ENCODE measurements around the gene RPS4Y1.

GRCh38 chrY:2887386-2887785 lies 46.0 kb downstream of the RPS4Y1 start:
- TF ChIP-seq CTCF (IDR thresholded peaks at IDR 0.05) (no peak), POLR2AphosphoS5 (IDR thresholded peaks at IDR 0.05; ENCODE audit: low read depth, low read length) (no peak), RAD21 (IDR thresholded peaks at IDR 0.05; ENCODE audit: low read length) (no peak), CHD2 (IDR thresholded peaks at IDR 0.05; ENCODE audit: low read length, partially characterized antibody) (no peak), FOXM1 (IDR thresholded peaks at IDR 0.05; ENCODE audit: low read depth) (no peak), IRF3 (IDR thresholded peaks at IDR 0.05; ENCODE audit: low read depth, low read length) (no peak), GATA2 (CRISPR knock-in tag; IDR thresholded peaks at IDR 0.05) (no peak), TEAD4 (IDR thresholded peaks at IDR 0.05; ENCODE audit: borderline replicate concordance, insufficient read depth) (no peak), EZH2phosphoT487 (IDR thresholded peaks at IDR 0.05; ENCODE audit: borderline replicate concordance, low read depth) (no peak), RXRA (IDR thresholded peaks at IDR 0.05; ENCODE audit: borderline replicate concordance, low read depth) (no peak), TAF1 (IDR thresholded peaks at IDR 0.05; ENCODE audit: borderline replicate concordance, low read depth, low read length) (no peak), SIN3A (IDR thresholded peaks at IDR 0.05; ENCODE audit: borderline replicate concordance, low read depth, low read length) (no peak), FOSL2 (IDR thresholded peaks at IDR 0.05; ENCODE audit: borderline replicate concordance, low read depth) (no peak)
- TF ChIP-seq, protein P1, sequence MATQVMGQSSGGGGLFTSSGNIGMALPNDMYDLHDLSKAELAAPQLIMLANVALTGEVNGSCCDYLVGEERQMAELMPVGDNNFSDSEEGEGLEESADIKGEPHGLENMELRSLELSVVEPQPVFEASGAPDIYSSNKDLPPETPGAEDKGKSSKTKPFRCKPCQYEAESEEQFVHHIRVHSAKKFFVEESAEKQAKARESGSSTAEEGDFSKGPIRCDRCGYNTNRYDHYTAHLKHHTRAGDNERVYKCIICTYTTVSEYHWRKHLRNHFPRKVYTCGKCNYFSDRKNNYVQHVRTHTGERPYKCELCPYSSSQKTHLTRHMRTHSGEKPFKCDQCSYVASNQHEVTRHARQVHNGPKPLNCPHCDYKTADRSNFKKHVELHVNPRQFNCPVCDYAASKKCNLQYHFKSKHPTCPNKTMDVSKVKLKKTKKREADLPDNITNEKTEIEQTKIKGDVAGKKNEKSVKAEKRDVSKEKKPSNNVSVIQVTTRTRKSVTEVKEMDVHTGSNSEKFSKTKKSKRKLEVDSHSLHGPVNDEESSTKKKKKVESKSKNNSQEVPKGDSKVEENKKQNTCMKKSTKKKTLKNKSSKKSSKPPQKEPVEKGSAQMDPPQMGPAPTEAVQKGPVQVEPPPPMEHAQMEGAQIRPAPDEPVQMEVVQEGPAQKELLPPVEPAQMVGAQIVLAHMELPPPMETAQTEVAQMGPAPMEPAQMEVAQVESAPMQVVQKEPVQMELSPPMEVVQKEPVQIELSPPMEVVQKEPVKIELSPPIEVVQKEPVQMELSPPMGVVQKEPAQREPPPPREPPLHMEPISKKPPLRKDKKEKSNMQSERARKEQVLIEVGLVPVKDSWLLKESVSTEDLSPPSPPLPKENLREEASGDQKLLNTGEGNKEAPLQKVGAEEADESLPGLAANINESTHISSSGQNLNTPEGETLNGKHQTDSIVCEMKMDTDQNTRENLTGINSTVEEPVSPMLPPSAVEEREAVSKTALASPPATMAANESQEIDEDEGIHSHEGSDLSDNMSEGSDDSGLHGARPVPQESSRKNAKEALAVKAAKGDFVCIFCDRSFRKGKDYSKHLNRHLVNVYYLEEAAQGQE (IDR thresholded peaks at IDR 0.05; ENCODE audit: low read depth, low read length), result no peak
